Heart left ventricle (tissue), 16 donors: ENCODE data around the gene LCLAT1. TPM values are rescaled to one million over a fixed set of nuclear protein-coding genes. Genes with fewer than 3 reads are reported as not detected.

ENCODE experiments used
- ATAC-seq, 4 donors: fragments of 200-7000 bp; cut with Tn5 transposase; one replicate each; pipeline ENCODE4 v1.9.1; 2020 to 2022; ENCODE audit warnings: moderate library complexity in 4 of 4, mild to moderate bottlenecking in 3 of 4, moderate number of reproducible peaks in 1 of 4
- DNase-seq, 5 donors: peaks; one replicate each; pipeline ENCODE4 v3.0.0-alpha.2; 2020
- H3K27ac ChIP-seq, 12 donors: fragments of 200-600 bp; sonication (generic) in 4 of 12; one replicate each; pipeline versions ENCODE4 v1.5.0 to v1.8.0; 2016 to 2022; ENCODE audit warnings: mild to moderate bottlenecking in 2 of 12
- H3K27me3 ChIP-seq, 9 donors: fragments of 200-600 bp; sonication (generic) in 2 of 9; one replicate each; pipeline versions ENCODE4 v1.5.1 to v1.8.0; 2016 to 2022; ENCODE audit warnings: mild to moderate bottlenecking in 3 of 9
- H3K36me3 ChIP-seq, 9 donors: fragments of 200-600 bp; sonication (generic) in 2 of 9; one replicate each; pipeline versions ENCODE4 v1.5.0 to v1.8.0; 2018 to 2022; ENCODE audit warnings: mild to moderate bottlenecking in 2 of 9
- H3K4me1 ChIP-seq, 12 donors: fragments of 200-600 bp; sonication (generic) in 4 of 12; one replicate each; pipeline versions ENCODE4 v1.5.0 to v1.8.0; 2016 to 2022; ENCODE audit warnings: mild to moderate bottlenecking in 3 of 12
- H3K4me3 ChIP-seq, 12 donors: fragments of 200-600 bp; sonication (generic) in 4 of 12; one replicate each; pipeline versions ENCODE4 v1.5.0 to v1.8.0; 2017 to 2022; ENCODE audit warnings: mild to moderate bottlenecking in 9 of 12, moderate library complexity in 4 of 12
- H3K9me3 ChIP-seq, 12 donors: fragments of 200-600 bp; sonication (generic) in 4 of 12; one replicate each; pipeline versions ENCODE4 v1.5.0 to v1.8.0; 2016 to 2022; ENCODE audit warnings: mild to moderate bottlenecking in 1 of 12
- CTCF ChIP-seq, 12 donors: fragments of 200-600 bp; sonication (generic) in 4 of 12; IDR thresholded peaks; one replicate each; pipeline versions ENCODE4 v1.5.0 to v1.8.0; 2018 to 2022; ENCODE audit warnings: antibody characterized with exemption in 12 of 12, mild to moderate bottlenecking in 5 of 12
- POLR2A ChIP-seq, 2 donors: fragments of 450-650 bp; IDR thresholded peaks; one replicate each; pipeline ENCODE4 v1.6.1; 2017; ENCODE audit warnings: antibody characterized with exemption in 2 of 2, mild to moderate bottlenecking in 2 of 2, moderate library complexity in 2 of 2
- WGBS, 4 donors: extraction: QIAGEN DNeasy Blood & Tissue Kit in 2 of 4; methylation state at CpG; one replicate each; pipeline versions ENCODE4 v1.1.5 to v1.1.7; 2013 to 2018; 5-methylcytosine and 5-hydroxymethylcytosine counted together
- intact Hi-C, 10 donors: fragments of 100-400 bp; cut with DNase I; formaldehyde crosslinking; loops; one replicate each; pipeline versions ENCODE4 v1.11.1 to v1.14.2; 2022
- long read RNA-seq, 3 donors: library from polyadenylated mRNA; unstranded; transcript quantifications; one replicate each; pipeline ENCODE4 v2.0.0, GENCODE V29; 2020 to 2021
- polyA plus RNA-seq, 2 donors: library from polyadenylated mRNA; stranded (reverse); fragments of 200-250 nt; gene quantifications; one replicate each; pipeline ENCODE4 v1.2.3, GENCODE V29; 2013
- total RNA-seq, 9 donors: library from RNA; depleted of rRNA in 2 of 9; stranded (reverse); fragments of >200 nt in 2 of 9; fragmentation: NEBNext Ultra II Directional in 3 of 9; extraction: Animal tissue kit (Norgen Biotek cat#: 25700) in 3 of 9; gene quantifications; one replicate each; pipeline versions ENCODE4 v1.1.0 to v1.2.4, GENCODE V29; 2016 to 2023
- donor health status: ischemic (EF 13 %, LVEDD 7.1; RV severe dilation, severe dysfunction).
- donor health status: healthy with polysubstance abuse.
- donor health status: DM: no; HTN: yes; CAD: no.
- donor health status: DM: no; HTN: no; CAD: no.
- donor health status: ischemic (EF 25% LVEDD 6.9; RV normal size, moderate dysfunction).
- donor health status: ischemic (EF 25% LVEDD 5.7; RV mildly dilated, moderate dysfunction).
- donor health status: healthy.
- donor health status: DM: yes; HTN: yes; CAD: no.
- donor health status: ischemic (EF 35%, LVEDD 5.7; RV mildly dilated, moderate dysfunction).
- donor health status: nonischemic (EF 11% LVEDD 7.7; RV severe dilation, severe dysfunction).
- donor health status: DM: yes; HTN: yes; CAD: no.
- donor health status: PGD.
- donor health status: ischemic (EF 29% LVEDD 5.4; RV normal size, mild dysfunction).
- donor health status: nonischemic (EF 23%, LVEDD 6.1; RV moderate dilation, normal function).

Gene LCLAT1
- total RNA-seq (10 to 100 TPM; 32.6 to 70.2 (median 46.9) TPM), polyA plus RNA-seq (10 to 100 TPM in 1 of 2 donors, 1 to 10 TPM in 1; 9.8 to 22.9 TPM)
- long read RNA-seq, donor 1, full-length matches to known transcripts, result 3 of 12 reads
- long read RNA-seq, donor 1, partial matches to known transcripts, result 0 of 12 reads
- long read RNA-seq, donor 1, other reads (novel, unspliced or antisense), result 9 of 12 reads
- long read RNA-seq, donor 2, full-length matches to known transcripts, result 19 of 39 reads
- long read RNA-seq, donor 2, partial matches to known transcripts, result 1 of 39 reads
- long read RNA-seq, donor 2, other reads (novel, unspliced or antisense), result 19 of 39 reads
- long read RNA-seq, donor 3, full-length matches to known transcripts, result 7 of 15 reads
- long read RNA-seq, donor 3, partial matches to known transcripts, result 1 of 15 reads
- long read RNA-seq, donor 3, other reads (novel, unspliced or antisense), result 7 of 15 reads

- ATAC-seq (peak; percentile 84 to 98 (median 98)), DNase-seq (peak; percentile 87 to 93 (median 87))
- H3K4me1 ChIP-seq, result peaks cover 0 to 30% (median 13%) of the 10 kb centered on the region in 12 donors
- peak within 1 kb of the TSS; percentile 49 to 91 (median 86) for H3K27ac ChIP-seq
- H3K9me3 ChIP-seq, result no peaks in the 10 kb centered on the region
- intact Hi-C loops, result loop anchor here in 7 of 10 donors (5.0 to 10.0 kb wide), 5 partner anchors 93 to 257 kb away; partner anchors contain the start of gene LBH (in 4 of the 7)
- peaks cover 0 to 4% (median 0%) of the 10 kb centered on the region in 9 donors for H3K36me3 ChIP-seq
- WGBS, 4 donors, result 2 to 10% (median 5%) methylated on average over 21 to 83 of the region's 83 CpGs
- no peaks in the 10 kb centered on the region for H3K27me3 ChIP-seq
- TF ChIP-seq POLR2A (IDR thresholded peaks at IDR 0.05) (peak in 1 of 2 donors; percentile 59), CTCF (IDR thresholded peaks at IDR 0.05) (peak in 3 of 12 donors; percentile 8 to 20 (median 10))
- peak within 1 kb of the TSS; percentile 68 to 99 (median 91) for H3K4me3 ChIP-seq
These were observed at the start of gene LCLAT1 for GRCh38 chr2:30447149-30448045. LCLAT1 (plus strand) TSS chr2:30447246; CDS start chr2:30525591, 78,345 bp downstream.

DNA sequence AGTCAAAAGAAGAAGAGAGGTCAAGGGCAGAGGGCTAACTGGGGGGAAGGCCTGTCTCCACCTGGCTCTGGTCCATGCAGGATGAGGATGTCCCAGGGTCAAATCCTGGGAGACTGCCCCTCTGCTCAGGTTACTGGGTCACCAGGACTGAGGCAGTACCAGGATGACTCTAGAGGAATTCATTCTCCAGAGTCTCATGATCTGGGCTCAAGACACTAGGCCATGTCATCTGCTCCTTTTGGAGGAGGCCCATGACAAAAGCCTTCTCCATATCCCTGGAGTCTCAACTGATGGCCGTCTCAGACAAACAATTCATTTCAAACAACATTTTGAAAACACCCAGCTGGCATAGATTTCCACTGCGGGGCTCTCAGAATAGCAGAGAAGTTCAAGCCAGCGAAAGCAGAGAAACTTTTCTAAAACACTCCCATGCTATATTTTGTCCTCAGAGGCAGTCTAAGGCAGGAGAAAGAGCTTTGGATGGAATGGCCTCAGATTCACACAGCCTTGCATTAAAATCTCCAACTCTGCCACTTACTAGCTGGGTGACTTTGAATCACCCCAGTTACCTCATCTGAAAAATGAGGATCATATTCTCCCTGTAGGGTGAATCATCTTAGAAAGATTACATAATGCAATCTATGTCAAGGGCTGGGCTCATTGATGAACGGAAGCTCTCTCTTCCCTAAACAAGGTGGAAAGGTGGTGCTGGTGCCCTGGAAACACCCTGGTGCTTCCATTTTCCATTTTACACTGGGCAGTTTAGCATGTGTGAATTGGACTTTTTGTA, 48.8 kb upstream of the LCLAT1 start:
- no peaks in the 10 kb centered on the region for H3K9me3 ChIP-seq
- ATAC-seq (peak in 2 of 4 donors; percentile 20 to 32), DNase-seq (no peak)
- peaks cover 0 to 31% (median 0%) of the 10 kb centered on the region in 12 donors for H3K4me1 ChIP-seq
- H3K27me3 ChIP-seq, result no peaks in the 10 kb centered on the region
- TF ChIP-seq CTCF (IDR thresholded peaks at IDR 0.05), result no peak
- H3K36me3 ChIP-seq, result no peaks in the 10 kb centered on the region
- intact Hi-C loops, result no loop called here
- 77 to 85% (median 78%) methylated on average over 4 of the region's 4 CpGs for WGBS, 4 donors
- H3K4me3 ChIP-seq, result no peak overlapping the region
- peak overlapping the region in 1 of 12 donors; percentile 34 for H3K27ac ChIP-seq

DNA sequence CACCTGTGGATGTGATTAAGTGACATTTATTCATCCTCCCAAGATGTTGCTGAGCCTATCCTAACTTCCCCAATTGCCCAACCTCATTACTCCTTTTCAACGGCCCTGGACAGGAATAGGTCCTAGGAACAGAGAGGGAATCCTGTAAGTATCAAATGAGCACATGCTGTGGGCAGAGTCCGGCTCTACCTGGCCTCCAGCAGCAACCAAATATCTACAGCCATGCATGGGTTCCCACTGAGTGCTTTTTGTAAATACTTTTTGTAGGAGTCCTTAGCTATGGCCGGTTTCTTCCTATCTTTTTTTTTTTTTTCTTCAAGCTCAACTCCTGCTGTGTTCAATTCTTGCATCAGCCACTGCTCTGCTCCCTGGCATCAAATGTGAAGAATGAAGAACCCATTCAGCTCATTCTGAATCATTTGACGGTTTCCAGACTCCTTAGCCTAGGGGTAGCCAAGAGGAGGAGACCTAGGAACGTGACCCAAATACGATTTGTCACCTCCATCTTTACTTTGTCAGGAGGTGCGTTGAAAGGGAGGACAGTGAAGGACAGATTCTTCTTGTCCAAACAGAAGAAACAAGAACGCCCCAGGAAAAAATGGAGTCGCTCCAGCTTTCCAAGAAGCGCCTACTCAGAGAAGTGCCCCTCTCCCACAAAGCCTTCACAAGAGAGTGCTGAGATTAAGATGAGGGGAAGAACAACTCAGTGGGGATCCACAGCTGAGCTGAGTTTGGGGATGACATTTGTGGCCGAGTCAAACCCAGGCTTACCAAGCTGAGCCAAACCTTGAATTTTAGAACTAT, 46.7 kb upstream of the LCLAT1 start:
- no peak for TF ChIP-seq CTCF (IDR thresholded peaks at IDR 0.05)
- TF ChIP-seq POLR2A (IDR thresholded peaks at IDR 0.05), result no peak
- H3K27me3 ChIP-seq, result peaks cover 0 to 2% (median 0%) of the 10 kb centered on the region in 9 donors
- H3K9me3 ChIP-seq, result no peaks in the 10 kb centered on the region
- no peaks in the 10 kb centered on the region for H3K36me3 ChIP-seq
- peaks cover 0 to 51% (median 14%) of the 10 kb centered on the region in 12 donors for H3K4me1 ChIP-seq
- H3K4me3 ChIP-seq, result no peak overlapping the region
- WGBS, 4 donors, result 84 to 91% (median 88%) methylated on average over 11 of the region's 11 CpGs
- peak overlapping the region in 1 of 12 donors; percentile 39 for H3K27ac ChIP-seq
- intact Hi-C loops, result loop anchor here in 1 of 10 donors (5.0 kb wide), 1 partner anchor 33 kb away; no protein-coding TSS in a partner anchor
- ATAC-seq (no peak), DNase-seq (no peak)
